ENCODE data around the gene KSR1.

The KSR1 gene

GRCh38 chr17:27568811-27569210 is 112.6 kb downstream of the KSR1 start:
- DNase-seq (ENCODE audit: extremely low spot score), result no peak
- CTCF ChIA-PET, result interaction anchor here (0.8 to 2.1 kb wide), 2 partner anchors 8 to 37 kb away, joined by 3 to 8 read pairs; no protein-coding TSS in a partner anchor
- POLR2A ChIA-PET, result no interaction called here
- no peak for TF ChIP-seq FOXK2 (IDR thresholded peaks at IDR 0.05)
- TF ChIP-seq L3MBTL2 (conservative IDR thresholded peaks at IDR 0.05), result no peak
- TF ChIP-seq ELF4 (IDR thresholded peaks at IDR 0.05), result no peak
- TF ChIP-seq SP1 (IDR thresholded peaks at IDR 0.05), result no peak
- no peak for TF ChIP-seq ZNF384 (IDR thresholded peaks at IDR 0.05)
- no peak for TF ChIP-seq FOXA1 (IDR thresholded peaks at IDR 0.05)
- TF ChIP-seq PKNOX1 (IDR thresholded peaks at IDR 0.05), result no peak
- TF ChIP-seq LEF1 (IDR thresholded peaks at IDR 0.05; ENCODE audit: borderline replicate concordance), result no peak
- TF ChIP-seq HDGF (IDR thresholded peaks at IDR 0.05; ENCODE audit: borderline replicate concordance), result no peak
- no peak for TF ChIP-seq ARNT (IDR thresholded peaks at IDR 0.05)
- no peak for TF ChIP-seq CTBP1 (IDR thresholded peaks at IDR 0.05; ENCODE audit: borderline replicate concordance)
- no peak for TF ChIP-seq TARDBP (IDR thresholded peaks at IDR 0.05)
- no peak for TF ChIP-seq SUZ12 (IDR thresholded peaks at IDR 0.05)
- no peak for TF ChIP-seq BHLHE40 (IDR thresholded peaks at IDR 0.05; ENCODE audit: borderline replicate concordance)
- TF ChIP-seq NFRKB (IDR thresholded peaks at IDR 0.05), result no peak
- TF ChIP-seq FOXM1 (IDR thresholded peaks at IDR 0.05; ENCODE audit: borderline replicate concordance), result no peak

- ChIA-PET POLR2A (no interaction called here), CTCF (interaction anchor here (0.7 to 2.1 kb wide), 3 partner anchors 9 to 38 kb away, joined by 3 to 8 read pairs (median 3); no protein-coding TSS in a partner anchor)
- TF ChIP-seq FOXK2 (IDR thresholded peaks at IDR 0.05) (no peak), FOXA1 (IDR thresholded peaks at IDR 0.05) (no peak), LEF1 (IDR thresholded peaks at IDR 0.05; ENCODE audit: borderline replicate concordance) (no peak), BHLHE40 (IDR thresholded peaks at IDR 0.05; ENCODE audit: borderline replicate concordance) (no peak), TARDBP (IDR thresholded peaks at IDR 0.05) (no peak), HDGF (IDR thresholded peaks at IDR 0.05; ENCODE audit: borderline replicate concordance) (no peak), SP1 (IDR thresholded peaks at IDR 0.05) (no peak), CTBP1 (IDR thresholded peaks at IDR 0.05; ENCODE audit: borderline replicate concordance) (no peak)
- DNase-seq (ENCODE audit: extremely low spot score), result peak; percentile 35
Measured at GRCh38 chr17:27569257-27569722, 113.0 kb downstream of the KSR1 start.

- TF ChIP-seq L3MBTL2 (conservative IDR thresholded peaks at IDR 0.05) (no peak), SUZ12 (IDR thresholded peaks at IDR 0.05) (no peak), NFRKB (IDR thresholded peaks at IDR 0.05) (no peak), FOXA1 (IDR thresholded peaks at IDR 0.05) (no peak), ARNT (IDR thresholded peaks at IDR 0.05) (no peak), CTBP1 (IDR thresholded peaks at IDR 0.05; ENCODE audit: borderline replicate concordance) (no peak), HDGF (IDR thresholded peaks at IDR 0.05; ENCODE audit: borderline replicate concordance) (no peak), PKNOX1 (IDR thresholded peaks at IDR 0.05) (no peak), FOXM1 (IDR thresholded peaks at IDR 0.05; ENCODE audit: borderline replicate concordance) (no peak), SP1 (IDR thresholded peaks at IDR 0.05) (no peak), TARDBP (IDR thresholded peaks at IDR 0.05) (no peak), ZNF384 (IDR thresholded peaks at IDR 0.05) (no peak), ELF4 (IDR thresholded peaks at IDR 0.05) (no peak), LEF1 (IDR thresholded peaks at IDR 0.05; ENCODE audit: borderline replicate concordance) (no peak), FOXK2 (IDR thresholded peaks at IDR 0.05) (no peak), BHLHE40 (IDR thresholded peaks at IDR 0.05; ENCODE audit: borderline replicate concordance) (no peak)
- DNase-seq (ENCODE audit: extremely low spot score), result no peak
- POLR2A ChIA-PET, result no interaction called here
- CTCF ChIA-PET, result interaction anchor here (0.6 to 2.1 kb wide), 3 partner anchors 10 to 158 kb away, joined by 3 to 8 read pairs (median 5); no protein-coding TSS in a partner anchor
Measured at GRCh38 chr17:27569884-27570577, 113.8 kb downstream of the KSR1 start.

GRCh38 chr17:27570578-27570914 is 114.3 kb downstream of the KSR1 start:
- TF ChIP-seq ELF4 (IDR thresholded peaks at IDR 0.05) (no peak), FOXM1 (IDR thresholded peaks at IDR 0.05; ENCODE audit: borderline replicate concordance) (no peak), FOXA1 (IDR thresholded peaks at IDR 0.05) (no peak), ARNT (IDR thresholded peaks at IDR 0.05) (no peak), BHLHE40 (IDR thresholded peaks at IDR 0.05; ENCODE audit: borderline replicate concordance) (no peak), TARDBP (IDR thresholded peaks at IDR 0.05) (no peak), L3MBTL2 (conservative IDR thresholded peaks at IDR 0.05) (no peak), SUZ12 (IDR thresholded peaks at IDR 0.05) (no peak), HDGF (IDR thresholded peaks at IDR 0.05; ENCODE audit: borderline replicate concordance) (no peak)
- no peak for DNase-seq (ENCODE audit: extremely low spot score)
- ChIA-PET POLR2A (no interaction called here), CTCF (interaction anchor here (0.6 kb wide), 1 partner anchor 158 kb away, joined by 5 read pairs; no protein-coding TSS in a partner anchor)

GRCh38 chr17:27571563-27572352 is 115.5 kb downstream of the KSR1 start:
- TF ChIP-seq SUZ12 (IDR thresholded peaks at IDR 0.05) (no peak), L3MBTL2 (conservative IDR thresholded peaks at IDR 0.05) (no peak), FOXM1 (IDR thresholded peaks at IDR 0.05; ENCODE audit: borderline replicate concordance) (no peak), ZNF384 (IDR thresholded peaks at IDR 0.05) (no peak), NFRKB (IDR thresholded peaks at IDR 0.05) (no peak), ELF4 (IDR thresholded peaks at IDR 0.05) (no peak), FOXK2 (IDR thresholded peaks at IDR 0.05) (no peak), FOXA1 (IDR thresholded peaks at IDR 0.05) (no peak), PKNOX1 (IDR thresholded peaks at IDR 0.05) (no peak), SP1 (IDR thresholded peaks at IDR 0.05) (no peak), TARDBP (IDR thresholded peaks at IDR 0.05) (no peak), BHLHE40 (IDR thresholded peaks at IDR 0.05; ENCODE audit: borderline replicate concordance) (no peak), LEF1 (IDR thresholded peaks at IDR 0.05; ENCODE audit: borderline replicate concordance) (no peak), ARNT (IDR thresholded peaks at IDR 0.05) (no peak), HDGF (IDR thresholded peaks at IDR 0.05; ENCODE audit: borderline replicate concordance) (no peak), CTBP1 (IDR thresholded peaks at IDR 0.05; ENCODE audit: borderline replicate concordance) (no peak)
- no peak for DNase-seq (ENCODE audit: extremely low spot score)
- ChIA-PET POLR2A (no interaction called here), CTCF (no interaction called here)
